GM21717 (cell line): Measurements from ENCODE around the gene CA12.

Experiments
- ATAC-seq: cut with Tn5 transposase; IDR thresholded peaks from one replicate; pipeline ENCODE4 v1.9.1; 2021; ENCODE audit warnings: mild to moderate bottlenecking, moderate library complexity; ENCODE audit not compliant: unreplicated experiment

The CA12 gene

DNA sequence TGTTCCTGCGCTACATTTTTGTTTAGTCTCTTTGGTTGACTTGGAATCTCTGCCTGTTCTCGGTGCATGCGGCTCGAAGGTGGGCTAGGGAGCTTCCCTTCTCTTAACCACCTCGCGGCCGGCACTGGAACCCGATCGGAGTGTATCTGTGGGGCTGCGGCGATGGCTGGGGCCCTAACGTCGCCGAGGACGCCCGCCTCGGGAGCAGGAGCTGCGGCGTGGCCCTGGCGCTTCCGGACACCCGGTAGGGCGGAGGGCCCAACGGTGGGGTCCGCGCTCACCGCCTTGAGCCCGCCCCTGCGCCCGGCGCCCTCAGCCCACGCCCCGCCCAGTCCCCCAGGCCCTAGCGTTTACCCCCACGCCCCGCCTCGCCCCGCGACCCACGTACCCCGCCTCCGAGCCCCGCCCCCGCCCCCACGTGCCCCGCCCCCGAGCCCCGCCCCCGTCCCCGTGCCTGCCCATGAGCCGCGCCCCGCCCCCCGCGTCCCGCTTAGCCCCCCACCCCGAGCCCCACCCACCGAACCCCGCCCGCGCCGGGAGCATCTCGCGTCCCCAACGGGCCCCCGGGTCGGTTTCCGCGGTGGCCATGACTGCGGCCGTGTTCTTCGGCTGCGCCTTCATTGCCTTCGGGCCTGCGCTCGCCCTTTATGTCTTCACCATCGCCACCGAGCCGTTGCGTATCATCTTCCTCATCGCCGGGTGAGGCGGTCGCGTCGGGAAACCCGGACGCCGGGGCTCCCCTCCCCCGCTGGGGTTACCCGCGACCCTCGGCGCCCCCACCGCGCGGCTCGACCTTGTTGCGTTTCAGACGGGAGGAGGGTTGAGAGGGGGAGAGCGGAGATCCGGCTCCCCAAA is 104.4 kb downstream of the CA12 start, which contains the start of gene APH1B:
APH1B (plus strand) TSS at position 568 of the 855 bp plus-strand sequence; CDS start at position 587, 19 bp downstream.
- peak; percentile 71 for ATAC-seq

GRCh38 chr15:63276342-63277037 is 105.2 kb downstream of the CA12 start:
- ATAC-seq = no peak

GRCh38 chr15:63274427-63274826 is 107.2 kb downstream of the CA12 start:
- ATAC-seq = no peak
